GM20000 (cell line): ENCODE data around the gene SNTG2.

ENCODE experiments used
- DNase-seq: peaks from one replicate; pipeline ENCODE4 v3.0.0; 2012; ENCODE audit warnings: low spot score
- TF ChIP-seq, protein P1 (sequence below): IDR thresholded peaks from 2 replicates; pipeline ENCODE4 v1.5.1; 2012; ENCODE audit warnings: mild to moderate bottlenecking, control low read depth; ENCODE audit errors: extremely low read depth, missing control alignments

The SNTG2 gene

GRCh38 chr2:1039549-1039948 is 88.9 kb downstream of the SNTG2 start:
- no peak for DNase-seq
- TF ChIP-seq, protein P1, sequence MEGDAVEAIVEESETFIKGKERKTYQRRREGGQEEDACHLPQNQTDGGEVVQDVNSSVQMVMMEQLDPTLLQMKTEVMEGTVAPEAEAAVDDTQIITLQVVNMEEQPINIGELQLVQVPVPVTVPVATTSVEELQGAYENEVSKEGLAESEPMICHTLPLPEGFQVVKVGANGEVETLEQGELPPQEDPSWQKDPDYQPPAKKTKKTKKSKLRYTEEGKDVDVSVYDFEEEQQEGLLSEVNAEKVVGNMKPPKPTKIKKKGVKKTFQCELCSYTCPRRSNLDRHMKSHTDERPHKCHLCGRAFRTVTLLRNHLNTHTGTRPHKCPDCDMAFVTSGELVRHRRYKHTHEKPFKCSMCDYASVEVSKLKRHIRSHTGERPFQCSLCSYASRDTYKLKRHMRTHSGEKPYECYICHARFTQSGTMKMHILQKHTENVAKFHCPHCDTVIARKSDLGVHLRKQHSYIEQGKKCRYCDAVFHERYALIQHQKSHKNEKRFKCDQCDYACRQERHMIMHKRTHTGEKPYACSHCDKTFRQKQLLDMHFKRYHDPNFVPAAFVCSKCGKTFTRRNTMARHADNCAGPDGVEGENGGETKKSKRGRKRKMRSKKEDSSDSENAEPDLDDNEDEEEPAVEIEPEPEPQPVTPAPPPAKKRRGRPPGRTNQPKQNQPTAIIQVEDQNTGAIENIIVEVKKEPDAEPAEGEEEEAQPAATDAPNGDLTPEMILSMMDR = no peak

DNA sequence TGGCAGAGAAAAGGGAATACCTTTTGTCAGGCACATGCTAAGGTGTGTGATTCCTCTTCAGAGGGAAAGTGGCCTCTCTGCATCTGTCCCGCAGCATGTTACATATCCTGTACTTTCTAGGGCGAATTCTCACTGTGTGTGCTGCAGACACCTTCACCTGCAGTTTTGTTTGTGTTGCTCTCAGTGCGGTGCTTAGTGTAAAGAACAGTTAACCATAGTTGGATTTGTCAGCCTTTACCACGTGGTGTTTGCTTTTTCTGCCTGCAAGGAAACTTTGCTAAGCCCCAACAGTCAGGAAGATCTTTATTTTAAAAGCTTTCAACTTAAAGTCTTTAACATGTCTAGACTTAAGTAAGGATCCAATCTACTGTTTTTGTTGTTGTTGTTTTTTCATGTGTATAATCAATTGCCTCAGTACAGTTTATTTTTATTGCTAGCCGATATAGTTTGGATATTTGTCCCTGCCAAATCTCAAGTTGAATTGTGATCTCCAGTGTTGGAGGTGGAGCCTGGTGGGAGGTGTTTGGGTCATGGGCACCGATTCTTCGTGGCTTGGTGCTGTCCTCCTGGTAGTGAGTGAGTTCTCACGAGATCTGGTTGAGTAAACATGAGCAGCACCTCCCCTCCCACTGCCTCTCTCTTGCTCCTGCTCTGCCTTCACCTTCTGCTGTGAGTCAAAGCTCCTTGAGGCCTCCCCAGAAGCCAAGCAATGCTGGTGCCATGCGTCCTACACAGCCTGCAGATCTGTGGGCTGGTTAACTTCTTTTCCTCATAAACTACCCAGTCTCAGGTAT is 90.6 kb downstream of the SNTG2 start:
- TF ChIP-seq, protein P1 = no peak
- no peak for DNase-seq

GRCh38 chr2:1045109-1045508 is 94.5 kb downstream of the SNTG2 start:
- DNase-seq = no peak
- TF ChIP-seq, protein P1 = no peak

GRCh38 chr2:1046067-1046466 is 95.4 kb downstream of the SNTG2 start:
- no peak for DNase-seq
- TF ChIP-seq, protein P1 = no peak

GRCh38 chr2:1047485-1047884 is 96.8 kb downstream of the SNTG2 start:
- TF ChIP-seq, protein P1 = no peak

DNA sequence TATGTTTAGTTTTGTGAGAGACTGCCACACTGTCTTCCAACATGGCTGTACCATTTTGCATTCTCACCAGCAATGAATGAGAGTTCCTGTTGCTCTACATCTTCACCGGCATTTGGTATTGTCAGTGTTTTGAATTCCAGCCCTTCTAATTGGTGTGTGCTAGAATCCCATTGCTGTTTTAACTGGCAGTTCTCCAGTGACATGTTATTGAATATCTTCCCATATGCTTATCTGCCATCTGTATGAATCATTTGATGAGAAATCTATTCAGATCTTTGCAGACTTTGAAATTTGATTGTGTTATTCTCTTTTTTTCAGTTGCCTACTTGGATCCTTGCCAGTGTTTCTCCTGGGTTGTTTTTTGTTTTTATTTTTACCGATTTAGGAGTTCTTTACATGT is 99.0 kb downstream of the SNTG2 start:
- TF ChIP-seq, protein P1 = no peak
- no peak for DNase-seq

More at GRCh38 chr2:1047485-1047884, 96.8 kb downstream of the SNTG2 start:
- DNase-seq = no peak

DNA sequence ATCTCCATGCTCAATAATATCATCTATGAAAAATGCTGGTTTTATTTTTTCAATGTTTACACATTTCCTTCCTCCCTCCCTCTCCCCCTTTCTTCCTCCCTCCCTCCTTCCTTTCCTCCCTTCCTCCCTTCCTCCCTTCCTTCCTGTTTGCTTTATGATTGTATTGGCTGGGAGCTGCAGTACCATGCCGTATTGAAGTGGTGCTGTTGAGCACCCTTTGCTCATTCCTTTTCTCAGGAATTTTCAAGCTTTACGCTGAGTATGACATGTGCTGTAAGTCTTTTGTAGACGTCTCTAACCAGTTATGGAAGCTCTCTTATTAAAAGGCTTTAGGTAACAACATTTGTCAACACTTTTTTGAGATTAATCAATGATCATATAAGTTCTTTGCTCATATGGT is 100.4 kb downstream of the SNTG2 start:
- TF ChIP-seq, protein P1 = no peak
- DNase-seq = no peak
